Transverse colon (tissue), 4 donors: ENCODE results near the gene NTN3. TPM values are rescaled to one million over a fixed set of nuclear protein-coding genes. Genes with fewer than 3 reads are reported as not detected.

ENCODE experiments used
- DNase-seq: peaks from one replicate; pipeline ENCODE4 v3.0.0-alpha.2; 2019
- H3K27ac ChIP-seq, 4 donors: fragments of 200-600 bp; sonication (generic); 2 replicates each; pipeline ENCODE4 v1.5.1; 2016 to 2018; ENCODE audit warnings: inconsistent platforms in 4 of 4
- H3K27me3 ChIP-seq: fragments of 200-600 bp; sonication (generic); 2 replicates; pipeline ENCODE4 v1.5.1; 2017; ENCODE audit warnings: inconsistent platforms
- H3K36me3 ChIP-seq, 4 donors: fragments of 200-600 bp; sonication (generic); 2 replicates each; pipeline ENCODE4 v1.5.1; 2017 to 2019; ENCODE audit warnings: inconsistent platforms in 4 of 4
- H3K4me1 ChIP-seq, 4 donors: fragments of 200-600 bp; sonication (generic); 2 replicates each; pipeline ENCODE4 v1.5.1; 2017 to 2020; ENCODE audit warnings: inconsistent platforms in 4 of 4
- H3K4me3 ChIP-seq, 4 donors: fragments of 200-600 bp; sonication (generic); 1 replicate in 1 of 4; 2 replicates in 3 of 4; pipeline versions ENCODE4 v1.5.1 to v1.6.1; 2017 to 2019; ENCODE audit warnings: inconsistent platforms in 4 of 4
- H3K9me3 ChIP-seq, 2 donors: fragments of 200-600 bp; sonication (generic); 2 replicates each; pipeline ENCODE4 v1.5.1; 2017 to 2019; ENCODE audit warnings: inconsistent platforms in 2 of 2
- EP300 ChIP-seq: sonication (generic); formaldehyde crosslinking; IDR thresholded peaks from one replicate; pipeline ENCODE4 v1.6.1; 2017; ENCODE audit warnings: antibody characterized with exemption, low read depth
- POLR2A ChIP-seq: fragments of 450-650 bp; IDR thresholded peaks from one replicate; pipeline ENCODE4 v1.6.1; 2016; ENCODE audit warnings: antibody characterized with exemption, mild to moderate bottlenecking, moderate library complexity
- POLR2AphosphoS5 ChIP-seq, 3 donors: sonication (generic); formaldehyde crosslinking; IDR thresholded peaks; one replicate each; pipeline ENCODE4 v1.6.1; 2016; ENCODE audit warnings: antibody characterized with exemption in 3 of 3
- WGBS, 2 donors: methylation state at CpG; one replicate each; pipeline ENCODE4 v1.1.5; 2018; ENCODE audit warnings: low coverage in 1 of 2; 5-methylcytosine and 5-hydroxymethylcytosine counted together
- in situ Hi-C, 4 donors: fragments of 200-750 bp; cut with MboI; loops; one replicate each; pipeline versions ENCODE4 v1.15.0 to v1.15.1; 2017; ENCODE audit warnings: low sequenced_read_pairs in 3 of 4, low pct_ligation_motif_present in 1 of 4, low pct_unique_long_range_greater_than_20kb in 1 of 4
- intact Hi-C: fragments of 100-400 bp; cut with DNase I; formaldehyde crosslinking; loops from one replicate; pipeline ENCODE4 v1.15.1; 2023; ENCODE audit warnings: low total_unique reads
- total RNA-seq, 4 donors: library from RNA; depleted of rRNA; stranded (reverse); fragments of >200 nt; gene quantifications; one replicate each; pipeline ENCODE4 v1.1.0, GENCODE V29; 2016
- TF ChIP-seq, protein P1 (sequence below), 5 experiments: fragments of 200-600 bp in 3 of 5; fragments of 450-650 bp in 2 of 5; sonication (generic) in 3 of 5; IDR thresholded peaks; 1 replicate in 2 of 5; 2 replicates in 3 of 5; pipeline ENCODE4 v1.5.1; 2016 to 2017; ENCODE audit warnings: antibody characterized with exemption in 5 of 5, inconsistent platforms in 3 of 5, mild to moderate bottlenecking in 2 of 5, moderate library complexity in 1 of 5

NTN3 gene
- total RNA-seq, 4 donors from 2014 or later: not detected

DNA sequence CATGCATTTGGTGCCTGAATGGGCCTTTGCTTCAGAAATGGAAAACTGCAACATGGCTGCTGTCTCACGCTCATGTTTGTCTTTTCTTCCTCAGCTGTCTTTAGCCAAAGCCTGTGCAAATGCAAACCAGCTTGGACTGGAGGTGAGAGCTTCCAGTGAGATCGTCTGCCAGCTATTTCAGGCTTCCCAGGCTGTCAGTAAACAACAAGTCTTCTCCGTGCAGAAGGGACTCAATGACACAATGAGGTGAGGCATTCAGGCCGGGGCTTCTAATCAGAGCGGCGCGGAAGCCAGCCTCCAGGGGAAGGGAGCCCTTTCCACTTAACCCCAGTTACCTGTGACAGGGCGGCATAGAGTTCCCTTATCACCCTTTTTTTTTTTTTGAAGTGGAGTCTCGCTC, 27.5 kb upstream of the NTN3 start:
- Histone ChIP-seq H3K36me3 (peaks cover 0 to 3% (median 0%) of the 10 kb centered on the region in 4 donors), H3K4me3 (no peak overlapping the region), H3K27me3 (no peaks in the 10 kb centered on the region), H3K4me1 (no peaks in the 10 kb centered on the region), H3K9me3 (no peaks in the 10 kb centered on the region), H3K27ac (no peak overlapping the region)
- intact Hi-C loops: no loop called here
- in situ Hi-C loops: loop anchor here in 1 of 4 donors (25.0 kb wide), 1 partner anchor 144 kb away; no protein-coding TSS in a partner anchor
- 79 to 92% methylated on average over 8 to 9 of the region's 9 CpGs for WGBS, 2 donors
- no peak for DNase-seq
- TF ChIP-seq POLR2A (no peak), EP300 (no peak), POLR2AphosphoS5 (IDR thresholded peaks at IDR 0.05) (no peak)
- TF ChIP-seq, protein P1, sequence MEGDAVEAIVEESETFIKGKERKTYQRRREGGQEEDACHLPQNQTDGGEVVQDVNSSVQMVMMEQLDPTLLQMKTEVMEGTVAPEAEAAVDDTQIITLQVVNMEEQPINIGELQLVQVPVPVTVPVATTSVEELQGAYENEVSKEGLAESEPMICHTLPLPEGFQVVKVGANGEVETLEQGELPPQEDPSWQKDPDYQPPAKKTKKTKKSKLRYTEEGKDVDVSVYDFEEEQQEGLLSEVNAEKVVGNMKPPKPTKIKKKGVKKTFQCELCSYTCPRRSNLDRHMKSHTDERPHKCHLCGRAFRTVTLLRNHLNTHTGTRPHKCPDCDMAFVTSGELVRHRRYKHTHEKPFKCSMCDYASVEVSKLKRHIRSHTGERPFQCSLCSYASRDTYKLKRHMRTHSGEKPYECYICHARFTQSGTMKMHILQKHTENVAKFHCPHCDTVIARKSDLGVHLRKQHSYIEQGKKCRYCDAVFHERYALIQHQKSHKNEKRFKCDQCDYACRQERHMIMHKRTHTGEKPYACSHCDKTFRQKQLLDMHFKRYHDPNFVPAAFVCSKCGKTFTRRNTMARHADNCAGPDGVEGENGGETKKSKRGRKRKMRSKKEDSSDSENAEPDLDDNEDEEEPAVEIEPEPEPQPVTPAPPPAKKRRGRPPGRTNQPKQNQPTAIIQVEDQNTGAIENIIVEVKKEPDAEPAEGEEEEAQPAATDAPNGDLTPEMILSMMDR (IDR thresholded peaks at IDR 0.05): no peak

DNA sequence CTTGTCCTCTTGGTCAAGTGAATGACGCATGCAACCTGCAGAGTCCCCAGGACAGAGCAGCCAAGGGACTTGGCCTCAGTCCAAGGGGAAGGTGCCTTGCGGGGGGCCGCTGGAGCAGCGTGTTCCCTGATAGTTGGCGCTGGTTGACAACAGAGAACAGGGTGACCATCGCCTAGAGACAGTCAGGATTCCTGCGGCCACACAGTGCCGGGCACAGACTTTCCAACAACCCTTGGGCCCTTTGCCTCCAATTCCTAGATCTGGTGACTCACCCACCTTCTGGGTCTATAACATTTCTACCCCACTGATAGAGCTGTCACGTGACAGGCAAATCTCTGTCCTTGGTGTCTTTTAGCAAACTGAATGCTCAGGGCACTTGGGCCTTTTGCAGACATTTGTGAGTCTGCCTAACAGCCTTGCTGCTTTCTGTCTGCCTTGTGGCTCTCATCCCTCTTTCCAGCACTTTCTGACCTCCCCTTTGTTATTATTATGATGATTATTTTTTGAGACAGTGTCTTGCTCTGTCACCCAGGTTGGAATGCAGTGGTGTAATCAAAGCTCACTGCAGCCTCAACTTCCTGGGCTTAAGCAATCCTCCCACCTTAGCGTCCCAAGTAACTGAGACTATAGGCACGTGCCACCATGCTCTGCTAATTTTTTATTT, 23.0 kb upstream of the NTN3 start:
- Histone ChIP-seq H3K27me3 (no peaks in the 10 kb centered on the region), H3K36me3 (peaks cover 0 to 3% (median 0%) of the 10 kb centered on the region in 4 donors), H3K9me3 (no peaks in the 10 kb centered on the region), H3K4me1 (no peaks in the 10 kb centered on the region), H3K4me3 (no peak overlapping the region), H3K27ac (no peak overlapping the region)
- in situ Hi-C loops (loop anchor here in 1 of 4 donors (25.0 kb wide), 1 partner anchor 139 kb away; no protein-coding TSS in a partner anchor), intact Hi-C loops (loop anchor here (1.0 kb wide), 1 partner anchor 17 kb away; no protein-coding TSS in a partner anchor)
- 95% methylated on average over 11 of the region's 11 CpGs; no CpG with 5 or more reads in 1 of the 2 donors for WGBS, 2 donors
- DNase-seq: no peak
- TF ChIP-seq, protein P1 (IDR thresholded peaks at IDR 0.05): no peak
- TF ChIP-seq EP300 (no peak), POLR2AphosphoS5 (IDR thresholded peaks at IDR 0.05) (no peak), POLR2A (no peak)

DNA sequence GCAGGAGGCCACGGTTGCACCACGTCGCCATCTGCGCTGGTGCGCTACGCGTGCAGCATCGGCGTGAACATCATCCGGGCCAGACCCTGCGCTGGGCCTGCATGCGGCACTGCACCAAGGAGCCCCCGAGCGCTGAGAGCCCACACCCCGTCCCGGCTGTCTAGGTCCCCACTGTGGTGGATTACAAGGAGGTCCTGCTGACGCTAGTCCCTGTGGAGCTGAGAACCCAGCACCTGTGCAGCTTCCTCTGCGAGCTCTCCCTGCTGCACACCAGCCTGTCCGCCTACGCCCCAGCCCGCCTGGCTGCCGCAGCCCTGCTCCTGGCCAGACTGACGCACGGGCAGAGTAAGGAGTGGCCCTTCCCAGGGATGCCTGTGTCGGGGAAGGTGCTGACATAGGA, 22.0 kb upstream of the NTN3 start:
- Histone ChIP-seq H3K27ac (no peak overlapping the region), H3K36me3 (peaks cover 0 to 9% (median 0%) of the 10 kb centered on the region in 4 donors), H3K27me3 (no peaks in the 10 kb centered on the region), H3K4me1 (no peaks in the 10 kb centered on the region), H3K9me3 (no peaks in the 10 kb centered on the region), H3K4me3 (no peak overlapping the region)
- TF ChIP-seq POLR2A (no peak), POLR2AphosphoS5 (IDR thresholded peaks at IDR 0.05) (no peak), EP300 (no peak)
- TF ChIP-seq, protein P1 (IDR thresholded peaks at IDR 0.05): no peak
- intact Hi-C loops: no loop called here
- WGBS, 2 donors: 98% methylated on average over 19 of the region's 25 CpGs; no CpG with 5 or more reads in 1 of the 2 donors
- in situ Hi-C loops: loop anchor here in 1 of 4 donors (25.0 kb wide), 1 partner anchor 138 kb away; no protein-coding TSS in a partner anchor
- no peak for DNase-seq

DNA sequence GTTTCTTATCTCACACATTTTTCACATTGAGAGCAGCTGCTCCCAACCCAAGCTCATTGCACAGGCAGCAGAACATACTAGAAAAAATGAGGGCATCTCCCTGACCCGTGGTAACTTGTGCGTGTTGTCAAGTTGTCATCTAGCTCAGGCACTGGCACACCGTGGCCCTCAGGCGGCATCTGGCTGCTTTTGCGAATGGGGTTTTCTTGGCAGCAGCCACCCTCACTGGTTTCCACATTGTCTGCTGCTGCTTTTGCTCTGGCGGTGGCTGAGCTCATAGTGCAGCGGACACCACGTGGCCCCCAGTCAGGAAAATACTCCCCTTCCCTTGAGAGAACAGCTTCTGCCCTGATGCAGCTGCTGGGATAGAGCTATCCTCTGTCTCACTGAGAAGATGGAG, 20.6 kb upstream of the NTN3 start:
- H3K9me3 ChIP-seq: no peaks in the 10 kb centered on the region
- WGBS, 2 donors: 91% methylated on average over 8 of the region's 8 CpGs; no CpG with 5 or more reads in 1 of the 2 donors
- H3K36me3 ChIP-seq: peaks cover 0 to 9% (median 0%) of the 10 kb centered on the region in 4 donors
- intact Hi-C loops: no loop called here
- no peak for TF ChIP-seq POLR2A
- TF ChIP-seq, protein P1 (IDR thresholded peaks at IDR 0.05): no peak
- no peak for TF ChIP-seq EP300
- no peak for TF ChIP-seq POLR2AphosphoS5 (IDR thresholded peaks at IDR 0.05)
- no peak overlapping the region for H3K4me3 ChIP-seq
- no peak overlapping the region for H3K27ac ChIP-seq
- H3K4me1 ChIP-seq: no peaks in the 10 kb centered on the region
- in situ Hi-C loops: no loop called here
- no peak for DNase-seq
- no peaks in the 10 kb centered on the region for H3K27me3 ChIP-seq
